H1 (cell line): Measurements from ENCODE around the gene SLX4IP. TPM values are rescaled to one million over a fixed set of nuclear protein-coding genes. Genes with fewer than 3 reads are reported as not detected.

Experiments used
- CTCF ChIA-PET: fragments of 300-600 bp; sonication (Branson Sonifier 250); formaldehyde crosslinking; loops from one replicate; lab custom pipeline; 2021; ENCODE audit not compliant: partially characterized antibody; lab: Charles Lee
- POLR2A ChIA-PET: fragments of 300-600 bp; sonication (Branson Sonifier 250); formaldehyde crosslinking; loops from one replicate; lab custom pipeline; 2021; ENCODE audit warnings: inconsistent platforms; ENCODE audit not compliant: partially characterized antibody; lab: Charles Lee
- DNase-seq, 2 experiments: peaks; one replicate each; pipeline versions ENCODE4 v3.0.0 to v3.0.0-alpha.2; 2010 to 2022; ENCODE audit warnings: low spot score in 2 of 2, low read depth in 1 of 2, mixed read lengths in 1 of 2
- FAIRE-seq: peaks from 2 replicates; lab custom pipeline; 2011; peaks lifted over from hg19 to GRCh38; lab: Jason Lieb, UNC
- H2AFZ ChIP-seq: 2 replicates; pipeline ENCODE4 v1.8.1; 2012; ENCODE audit warnings: low read length, inconsistent platforms
- H2AK5ac ChIP-seq: 2 replicates; pipeline ENCODE4 v1.6.1; 2013; ENCODE audit warnings: low read depth, low read length
- H2BK120ac ChIP-seq: replicated peaks from 2 replicates; pipeline ENCODE3; 2013; ENCODE audit warnings: low read depth, low read length, inconsistent platforms
- H2BK12ac ChIP-seq: 2 replicates; pipeline ENCODE4 v1.6.1; 2013; ENCODE audit warnings: low read depth, low read length
- H2BK15ac ChIP-seq: 2 replicates; pipeline ENCODE4 v1.6.1; 2013; ENCODE audit warnings: low read length
- H2BK20ac ChIP-seq: 2 replicates; pipeline ENCODE4 v1.6.1; 2013; ENCODE audit warnings: low read length
- H2BK5ac ChIP-seq: 2 replicates; pipeline ENCODE4 v1.6.1; 2013; ENCODE audit warnings: low read depth, low read length
- H3K14ac ChIP-seq: 2 replicates; pipeline ENCODE4 v1.6.1; 2013; ENCODE audit warnings: inconsistent platforms; ENCODE audit not compliant: insufficient read length
- H3K18ac ChIP-seq: 2 replicates; pipeline ENCODE4 v1.6.1; 2013; ENCODE audit warnings: low read length; ENCODE audit errors: extremely low read depth
- H3K23ac ChIP-seq: 2 replicates; pipeline ENCODE4 v1.6.1; 2013; ENCODE audit warnings: inconsistent platforms; ENCODE audit not compliant: insufficient read length
- H3K23me2 ChIP-seq: 2 replicates; pipeline ENCODE4 v1.6.1; 2013; ENCODE audit warnings: low read depth, low read length
- H3K27ac ChIP-seq: 2 replicates; pipeline ENCODE4 v1.6.1; 2011; ENCODE audit warnings: low read depth, low read length, inconsistent platforms
- H3K27me3 ChIP-seq, 4 experiments: replicated peaks in 1 of 4; 1 replicate in 1 of 4; 2 replicates in 3 of 4; pipeline versions ENCODE4 v1.6.1 to v1.8.1; 2011 to 2013; ENCODE audit warnings: low read length in 3 of 4, mild to moderate bottlenecking in 3 of 4, inconsistent platforms in 2 of 4, mixed read lengths in 2 of 4, moderate library complexity in 1 of 4; ENCODE audit not compliant: control insufficient read depth in 3 of 4, insufficient read depth in 3 of 4; ENCODE audit errors: extremely low read depth in 1 of 4
- H3K36me3 ChIP-seq, 4 experiments: 2 replicates each; pipeline versions ENCODE4 v1.6.1 to v1.8.1; 2011 to 2013; ENCODE audit warnings: mild to moderate bottlenecking in 4 of 4, low read length in 3 of 4, moderate library complexity in 2 of 4, control low read depth in 1 of 4, inconsistent platforms in 1 of 4; ENCODE audit not compliant: insufficient read depth in 4 of 4, control insufficient read depth in 2 of 4
- H3K4ac ChIP-seq: replicated peaks from 2 replicates; pipeline ENCODE3; 2013; ENCODE audit warnings: low read length, low read depth, mixed read lengths, inconsistent platforms; ENCODE audit not compliant: insufficient read length
- H3K4me1 ChIP-seq, 4 experiments: replicated peaks in 1 of 4; 1 replicate in 1 of 4; 2 replicates in 3 of 4; pipeline versions ENCODE4 v1.6.1 to v1.8.1; 2011 to 2013; ENCODE audit warnings: low read length in 3 of 4, inconsistent platforms in 2 of 4, mixed read lengths in 1 of 4; ENCODE audit not compliant: insufficient read depth in 4 of 4, control insufficient read depth in 3 of 4
- H3K4me2 ChIP-seq, 2 experiments: 2 replicates each; pipeline versions ENCODE4 v1.6.1 to v1.8.1; 2011 to 2013; ENCODE audit warnings: low read depth in 2 of 2, low read length in 2 of 2, control low read depth in 1 of 2, inconsistent platforms in 1 of 2, mild to moderate bottlenecking in 1 of 2; ENCODE audit not compliant: insufficient read depth in 1 of 2
- H3K4me3 ChIP-seq, 4 experiments: fragments of 200-600, 300-600 bp in 1 of 4; sonication (generic), shearing (Covaris generic), sonication (Bioruptor Twin) in 1 of 4; 2 replicates each; pipeline versions ENCODE4 v1.5.1 to v1.8.1; 2011 to 2016; ENCODE audit warnings: low read length in 4 of 4, low read depth in 3 of 4, control low read depth in 2 of 4, inconsistent platforms in 2 of 4, mild to moderate bottlenecking in 2 of 4, mixed read lengths in 1 of 4, moderate library complexity in 1 of 4; ENCODE audit not compliant: insufficient read depth in 2 of 4; ENCODE audit errors: extremely low read depth in 1 of 4
- H3K56ac ChIP-seq: replicated peaks from 2 replicates; pipeline ENCODE3; 2013; ENCODE audit warnings: low read depth, mild to moderate bottlenecking, mixed read lengths, low read length, inconsistent platforms; ENCODE audit not compliant: insufficient read length
- H3K79me1 ChIP-seq: 2 replicates; pipeline ENCODE4 v1.6.1; 2013; ENCODE audit warnings: low read depth, low read length, control low read depth
- H3K79me2 ChIP-seq, 2 experiments: 2 replicates each; pipeline versions ENCODE4 v1.6.1 to v1.8.1; 2012 to 2013; ENCODE audit warnings: low read length in 2 of 2, mild to moderate bottlenecking in 2 of 2, inconsistent platforms in 1 of 2; ENCODE audit not compliant: insufficient read depth in 2 of 2, control insufficient read depth in 1 of 2
- H3K9ac ChIP-seq, 4 experiments: replicated peaks in 1 of 4; 1 replicate in 1 of 4; 2 replicates in 3 of 4; pipeline versions ENCODE4 v1.6.1 to v1.8.1; 2011 to 2013; ENCODE audit warnings: low read depth in 3 of 4, low read length in 3 of 4, control low read depth in 2 of 4, mild to moderate bottlenecking in 2 of 4, moderate library complexity in 2 of 4, inconsistent platforms in 1 of 4; ENCODE audit errors: extremely low read depth in 1 of 4
- H3K9me3 ChIP-seq, 2 experiments: 2 replicates each; pipeline versions ENCODE4 v1.6.1 to v1.8.1; 2012 to 2013; ENCODE audit warnings: mild to moderate bottlenecking in 2 of 2, moderate library complexity in 2 of 2, control low read depth in 1 of 2, inconsistent platforms in 1 of 2, low read depth in 1 of 2, low read length in 1 of 2, mixed read lengths in 1 of 2; ENCODE audit not compliant: insufficient read depth in 2 of 2
- H4K20me1 ChIP-seq, 2 experiments: replicated peaks in 1 of 2; 2 replicates each; pipeline versions ENCODE3 to v1.8.1; 2011 to 2013; ENCODE audit warnings: inconsistent platforms in 2 of 2, low read length in 2 of 2, mild to moderate bottlenecking in 1 of 2; ENCODE audit not compliant: insufficient read depth in 2 of 2, control insufficient read depth in 1 of 2
- H4K5ac ChIP-seq: 2 replicates; pipeline ENCODE4 v1.6.1; 2013; ENCODE audit warnings: low read length, low read depth, mixed read lengths, inconsistent platforms; ENCODE audit not compliant: insufficient read length
- H4K8ac ChIP-seq: 2 replicates; pipeline ENCODE4 v1.8.0; 2013; ENCODE audit warnings: mild to moderate bottlenecking, moderate library complexity, low read length, inconsistent platforms; ENCODE audit not compliant: insufficient read depth; ENCODE audit errors: extremely low read depth
- H4K91ac ChIP-seq: replicated peaks from 2 replicates; pipeline ENCODE3; 2013; ENCODE audit warnings: low read length, mixed read lengths, inconsistent platforms; ENCODE audit not compliant: insufficient read length
- CBX8 ChIP-seq: fragments of 300-800, 300-1000 bp; sonication (generic); IDR thresholded peaks from 2 replicates; pipeline ENCODE4 v1.7.1; 2016; ENCODE audit warnings: low read depth, low read length, borderline replicate concordance
- EGR1 ChIP-seq: IDR thresholded peaks from 2 replicates; pipeline ENCODE4 v1.6.1; 2011; ENCODE audit warnings: low read depth, low read length, borderline replicate concordance
- KDM1A ChIP-seq: fragments of 200-600, 300-600 bp; sonication (generic); IDR thresholded peaks from 2 replicates; pipeline ENCODE4 v1.7.1; 2016; ENCODE audit warnings: mild to moderate bottlenecking, low read length, borderline replicate concordance
- POLR2A ChIP-seq, 2 experiments: IDR thresholded peaks; 1 replicate in 1 of 2; 2 replicates in 1 of 2; pipeline ENCODE4 v1.6.1; 2011; ENCODE audit warnings: low read depth in 2 of 2, low read length in 2 of 2, mild to moderate bottlenecking in 2 of 2; ENCODE audit errors: control extremely low read depth in 1 of 2
- TCF12 ChIP-seq: IDR thresholded peaks from 2 replicates; pipeline ENCODE4 v1.6.1; 2011; ENCODE audit warnings: low read depth, mild to moderate bottlenecking, low read length
- YY1 ChIP-seq: IDR thresholded peaks from 2 replicates; pipeline ENCODE4 v1.6.1; 2011; ENCODE audit warnings: low read depth, mild to moderate bottlenecking, low read length
- whole genome bisulfite sequencing, 2 experiments: shearing (Covaris generic) in 1 of 2; methylation state at CpG; one replicate each; pipeline versions ENCODE4 v1.1.6 to v1.1.7; 2013 to 2015; ENCODE audit warnings: low lambda C conversion rate in 2 of 2, mixed read lengths in 2 of 2, inconsistent platforms in 1 of 2, low coverage in 1 of 2, missing lambda C conversion rate in 1 of 2; ENCODE audit not compliant: insufficient replicate concordance in 2 of 2, insufficient coverage in 1 of 2, insufficient read length in 1 of 2; ENCODE audit errors: extremely low coverage in 1 of 2, missing lambda C conversion rate in 1 of 2; 5-methylcytosine and 5-hydroxymethylcytosine counted together
- polyA plus RNA-seq, 7 experiments: library from polyadenylated mRNA; depleted of rRNA in 3 of 7; stranded (reverse) in 5 of 7; unstranded in 2 of 7; fragments of >200 nt in 5 of 7; fragments of 200-250 nt in 2 of 7; gene quantifications; 1 replicate in 5 of 7; 2 replicates in 1 of 7; 4 replicates in 1 of 7; pipeline versions ENCODE4 v1.2.1 to v1.2.3, GENCODE V29; 2011 to 2013; ENCODE audit warnings: missing spikeins in 2 of 7, mixed read lengths in 2 of 7
- total RNA-seq: library from RNA; stranded (reverse); fragmentation: NEBNext Ultra II Directional; extraction: Animal tissue kit (Norgen Biotek cat#: 25700); gene quantifications from 2 replicates; pipeline ENCODE4 v1.2.1, GENCODE V29; 2021
- TF ChIP-seq, protein P1 (sequence below): IDR thresholded peaks from 2 replicates; pipeline ENCODE4 v1.6.1; 2012; ENCODE audit warnings: low read length, inconsistent platforms
- TF ChIP-seq, protein P2 (sequence below): IDR thresholded peaks from 2 replicates; pipeline ENCODE4 v1.6.1; 2011; ENCODE audit warnings: low read depth, mild to moderate bottlenecking, low read length; ENCODE audit not compliant: insufficient read depth

SLX4IP gene
- total and polyA plus RNA-seq, 2 of the 8 experiments (the other 6 are each of a cell fraction or from before 2014, with no cell fraction given): 2.4 to 8.7 TPM

DNA sequence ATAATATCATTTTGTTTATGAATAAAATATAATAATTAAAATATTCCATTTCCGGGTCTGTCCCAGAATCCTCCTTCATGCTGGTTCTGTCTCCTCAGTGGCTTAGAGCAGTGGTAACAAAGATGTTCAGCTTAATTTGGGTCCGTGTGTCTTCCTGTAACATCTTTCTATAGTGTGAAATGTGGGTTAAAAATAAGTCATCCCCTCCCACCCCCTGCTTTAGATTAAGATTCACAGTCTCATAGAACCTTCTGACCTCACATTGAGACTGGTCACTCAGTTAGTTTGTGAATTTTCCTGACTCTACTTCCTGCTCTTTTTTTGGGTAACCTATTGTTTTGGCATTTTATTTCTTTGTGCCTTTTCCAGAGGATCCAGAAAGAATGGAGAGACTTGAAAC, 55.2 kb downstream of the SLX4IP start:
- Histone ChIP-seq H3K9ac (no peak overlapping the region), H3K4ac (no peak overlapping the region), H3K4me2 (peak overlapping the region; percentile 35 to 47; a peak in 1 of 4 replicates), H3K79me1 (no peaks in the 10 kb centered on the region), H3K56ac (no peak overlapping the region), H3K36me3 (no peaks in the 10 kb centered on the region), H3K4me3 (peak overlapping the region in 1 of 4 experiments; percentile 9; a peak in 1 of 8 replicates), H4K8ac (no peak overlapping the region), H2BK15ac (no peak overlapping the region), H2AK5ac (no peak overlapping the region), H3K27me3 (no peaks in the 10 kb centered on the region), H3K9me3 (no peaks in the 10 kb centered on the region), H2BK120ac (no peak overlapping the region), H3K18ac (no peak overlapping the region), H4K5ac (no peak overlapping the region), H2BK5ac (no peak overlapping the region), H3K23ac (no peak overlapping the region), H4K20me1 (no peaks in the 10 kb centered on the region), H2BK12ac (no peak overlapping the region), H3K27ac (peak overlapping the region; percentile 46; the same call in 1 of the 2 replicates), H3K79me2 (no peaks in the 10 kb centered on the region; a peak in 1 of 4 replicates), H3K23me2 (no peaks in the 10 kb centered on the region), H2AFZ (no peak overlapping the region), H3K14ac (no peak overlapping the region), H4K91ac (no peak overlapping the region), H3K4me1 (peaks cover 0 to 20% (median 4%) of the 10 kb centered on the region in 4 experiments; a peak in 5 of 7 replicates), H2BK20ac (no peak overlapping the region)
- TF ChIP-seq TCF12 (no peak), CBX8 (no peak), EGR1 (no peak), YY1 (no peak), POLR2A (IDR thresholded peaks at IDR 0.05; ENCODE audit: control extremely low read depth in 1 of 2, low read depth in 2 of 2, low read length in 2 of 2) (no peak), KDM1A (no peak)
- TF ChIP-seq, protein P1, sequence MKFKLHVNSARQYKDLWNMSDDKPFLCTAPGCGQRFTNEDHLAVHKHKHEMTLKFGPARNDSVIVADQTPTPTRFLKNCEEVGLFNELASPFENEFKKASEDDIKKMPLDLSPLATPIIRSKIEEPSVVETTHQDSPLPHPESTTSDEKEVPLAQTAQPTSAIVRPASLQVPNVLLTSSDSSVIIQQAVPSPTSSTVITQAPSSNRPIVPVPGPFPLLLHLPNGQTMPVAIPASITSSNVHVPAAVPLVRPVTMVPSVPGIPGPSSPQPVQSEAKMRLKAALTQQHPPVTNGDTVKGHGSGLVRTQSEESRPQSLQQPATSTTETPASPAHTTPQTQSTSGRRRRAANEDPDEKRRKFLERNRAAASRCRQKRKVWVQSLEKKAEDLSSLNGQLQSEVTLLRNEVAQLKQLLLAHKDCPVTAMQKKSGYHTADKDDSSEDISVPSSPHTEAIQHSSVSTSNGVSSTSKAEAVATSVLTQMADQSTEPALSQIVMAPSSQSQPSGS: no peak
- TF ChIP-seq, protein P2, sequence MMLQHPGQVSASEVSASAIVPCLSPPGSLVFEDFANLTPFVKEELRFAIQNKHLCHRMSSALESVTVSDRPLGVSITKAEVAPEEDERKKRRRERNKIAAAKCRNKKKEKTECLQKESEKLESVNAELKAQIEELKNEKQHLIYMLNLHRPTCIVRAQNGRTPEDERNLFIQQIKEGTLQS: no peak
- ChIA-PET CTCF (interaction anchor here (1.1 kb wide), 1 partner anchor 12 kb away, joined by 4 read pairs; no protein-coding TSS in a partner anchor), POLR2A (no interaction called here)
- DNase-seq (no peak), FAIRE-seq (no peak)
- WGBS, 2 experiments: 82% methylated on average over 2 of the region's 2 CpGs; no CpG with 5 or more reads in 1 of the 2 experiments
